IPS-18c (cell line): ENCODE measurements around the gene LAMTOR2.

Source experiments
- H3K4me3 ChIP-seq: 2 replicates; pipeline ENCODE4 v1.7.0; 2013; ENCODE audit warnings: low read depth, mild to moderate bottlenecking, low read length, moderate library complexity; ENCODE audit not compliant: insufficient read depth
- H3K9me3 ChIP-seq: one replicate; pipeline ENCODE4 v1.6.1; 2013; ENCODE audit warnings: mild to moderate bottlenecking, low read length, moderate library complexity; ENCODE audit not compliant: control insufficient read depth, insufficient read depth

The LAMTOR2 gene

GRCh38 chr1:156102633-156103511 is 48.3 kb downstream of the LAMTOR2 start:
- Histone ChIP-seq H3K9me3 (no peaks in the 10 kb centered on the region), H3K4me3 (no peak overlapping the region)

- H3K9me3 ChIP-seq: no peaks in the 10 kb centered on the region
- no peak overlapping the region for H3K4me3 ChIP-seq
Measured at GRCh38 chr1:156103521-156103947, 49.0 kb downstream of the LAMTOR2 start.

DNA sequence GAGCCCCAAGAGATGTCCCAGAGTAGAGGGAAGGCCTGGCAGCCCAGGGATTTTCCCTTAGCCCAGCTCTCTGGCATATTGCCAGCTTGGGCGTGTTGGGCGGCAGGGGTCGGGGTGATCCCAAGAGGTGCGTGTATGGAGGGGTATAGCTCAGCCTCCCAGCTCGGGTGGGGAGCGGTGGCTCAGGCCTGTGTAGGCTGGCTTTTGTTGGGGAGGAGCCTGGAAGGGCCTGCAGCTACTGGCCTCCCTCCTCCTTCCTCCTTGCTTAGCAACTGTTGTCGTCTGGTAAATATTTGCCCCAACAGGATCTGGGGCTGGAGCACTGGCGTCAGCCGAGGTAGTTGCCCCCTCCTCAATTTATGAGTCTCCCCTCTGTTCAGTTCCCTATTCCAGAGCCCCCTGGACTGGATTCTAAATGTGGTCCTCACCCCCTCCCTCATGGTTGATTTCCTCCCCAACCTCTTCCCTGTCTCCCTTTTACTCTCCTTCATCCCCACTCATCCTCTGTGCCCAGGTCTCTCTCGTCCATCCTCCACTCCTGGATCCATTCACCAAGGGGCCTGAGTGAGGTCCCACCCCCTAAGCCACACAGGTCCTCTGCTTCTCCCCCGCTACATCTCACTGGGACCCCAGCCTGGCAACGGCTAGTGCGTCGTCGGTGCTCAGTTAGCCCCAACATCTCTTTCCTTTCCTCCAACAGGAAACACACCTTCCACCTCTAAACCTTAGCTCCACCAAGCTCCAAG is 49.7 kb downstream of the LAMTOR2 start:
- Histone ChIP-seq H3K9me3 (no peaks in the 10 kb centered on the region), H3K4me3 (no peak overlapping the region)

GRCh38 chr1:156104861-156105832 is 50.6 kb downstream of the LAMTOR2 start:
- H3K4me3 ChIP-seq: peak overlapping the region; percentile 34
- no peaks in the 10 kb centered on the region for H3K9me3 ChIP-seq

DNA sequence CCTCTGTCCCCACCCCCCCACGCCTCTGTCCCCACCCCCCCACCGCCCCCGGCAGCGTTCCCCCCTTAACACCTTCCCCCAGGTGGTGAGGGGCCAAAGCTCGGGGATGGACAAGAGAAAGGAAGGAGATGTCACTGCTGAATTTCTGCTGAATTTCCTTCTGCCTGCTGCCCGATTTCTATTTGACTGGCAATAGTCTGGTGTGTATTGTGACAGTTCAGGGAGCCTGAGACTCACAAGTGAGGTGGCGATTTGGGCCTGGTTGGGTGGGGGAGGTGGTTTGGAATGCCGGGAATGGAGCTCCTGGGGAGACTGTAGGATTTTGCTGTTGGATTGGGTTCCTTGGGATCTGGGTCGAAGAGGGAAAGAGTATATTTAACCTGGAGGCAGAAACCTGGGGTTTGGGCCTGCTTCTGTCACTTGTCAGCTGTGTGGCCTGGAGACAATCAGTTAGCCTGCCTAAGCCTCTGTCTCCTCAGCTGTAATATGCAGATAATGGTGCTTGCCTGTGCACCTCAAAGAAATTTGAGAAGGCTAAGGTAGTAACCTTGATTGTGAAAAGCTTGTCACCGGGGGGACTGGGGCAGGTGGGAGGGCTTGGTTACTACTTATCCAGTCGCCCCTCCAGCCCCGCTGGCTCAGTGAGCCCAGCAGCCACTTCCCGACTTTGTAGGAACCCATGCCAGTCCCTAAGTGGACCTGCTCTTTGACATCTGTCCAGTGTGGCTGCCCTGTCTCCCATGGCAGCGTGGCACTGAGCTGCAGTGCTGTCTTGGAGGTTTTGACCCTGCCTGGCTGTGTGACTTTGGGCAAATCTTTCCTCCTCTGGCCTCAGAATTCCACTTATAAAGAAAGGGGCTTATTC is 52.3 kb downstream of the LAMTOR2 start:
- H3K4me3 ChIP-seq: no peak overlapping the region
- no peaks in the 10 kb centered on the region for H3K9me3 ChIP-seq

DNA sequence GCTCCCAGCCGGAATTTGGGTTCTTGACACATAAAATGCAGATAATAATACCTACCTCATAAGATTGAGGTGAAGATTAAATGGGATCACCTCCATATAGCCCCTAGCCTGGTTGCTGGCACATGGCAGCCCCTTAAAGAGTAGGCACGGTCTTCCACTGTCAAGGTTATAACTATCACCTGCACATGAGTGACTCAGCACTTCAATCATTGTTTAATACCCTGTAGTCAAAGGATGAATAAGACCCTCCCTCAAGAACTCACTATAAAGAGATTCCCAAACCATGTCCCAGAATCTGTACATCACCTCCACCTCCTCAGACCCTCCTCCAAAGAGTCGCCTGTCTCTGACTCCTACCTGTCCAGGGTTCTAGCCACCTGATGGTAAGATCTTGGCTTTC is 53.5 kb downstream of the LAMTOR2 start:
- Histone ChIP-seq H3K4me3 (no peak overlapping the region), H3K9me3 (no peaks in the 10 kb centered on the region)
